ENCODE results near the gene TBCC.

DNA sequence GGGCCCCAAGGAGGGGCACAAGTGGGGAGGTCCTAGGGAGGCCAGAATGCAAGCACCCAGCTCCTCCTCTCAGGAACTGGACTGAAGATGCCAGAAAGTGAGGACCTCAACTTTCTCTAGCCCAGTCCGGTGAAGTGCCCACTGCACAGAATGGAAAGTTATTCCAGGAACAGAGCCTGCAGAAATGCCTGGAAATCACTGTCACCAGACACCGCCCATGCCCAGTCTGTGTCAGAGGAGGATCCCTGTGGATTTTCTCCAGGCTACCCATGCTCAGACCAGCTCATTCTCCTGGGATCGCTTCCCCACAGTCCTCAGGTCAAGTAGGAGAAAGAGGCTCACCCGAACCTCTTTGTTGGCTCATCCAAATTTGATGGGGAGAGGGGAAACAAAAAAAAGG is 30.0 kb downstream of the TBCC start:
- TF ChIP-seq, protein P1, sequence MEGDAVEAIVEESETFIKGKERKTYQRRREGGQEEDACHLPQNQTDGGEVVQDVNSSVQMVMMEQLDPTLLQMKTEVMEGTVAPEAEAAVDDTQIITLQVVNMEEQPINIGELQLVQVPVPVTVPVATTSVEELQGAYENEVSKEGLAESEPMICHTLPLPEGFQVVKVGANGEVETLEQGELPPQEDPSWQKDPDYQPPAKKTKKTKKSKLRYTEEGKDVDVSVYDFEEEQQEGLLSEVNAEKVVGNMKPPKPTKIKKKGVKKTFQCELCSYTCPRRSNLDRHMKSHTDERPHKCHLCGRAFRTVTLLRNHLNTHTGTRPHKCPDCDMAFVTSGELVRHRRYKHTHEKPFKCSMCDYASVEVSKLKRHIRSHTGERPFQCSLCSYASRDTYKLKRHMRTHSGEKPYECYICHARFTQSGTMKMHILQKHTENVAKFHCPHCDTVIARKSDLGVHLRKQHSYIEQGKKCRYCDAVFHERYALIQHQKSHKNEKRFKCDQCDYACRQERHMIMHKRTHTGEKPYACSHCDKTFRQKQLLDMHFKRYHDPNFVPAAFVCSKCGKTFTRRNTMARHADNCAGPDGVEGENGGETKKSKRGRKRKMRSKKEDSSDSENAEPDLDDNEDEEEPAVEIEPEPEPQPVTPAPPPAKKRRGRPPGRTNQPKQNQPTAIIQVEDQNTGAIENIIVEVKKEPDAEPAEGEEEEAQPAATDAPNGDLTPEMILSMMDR (IDR thresholded peaks at IDR 0.05; ENCODE audit: poor library complexity) = no peak
- TF ChIP-seq EZH2phosphoT487 (IDR thresholded peaks at IDR 0.05; ENCODE audit: low read depth, severe bottlenecking, unreplicated experiment) = no peak
- TF ChIP-seq EZH2 (IDR thresholded peaks at IDR 0.05; ENCODE audit: borderline replicate concordance) = no peak

Measured in hepatocyte (in vitro differentiated cells).